GM18907 (cell line): ENCODE data around the gene C2CD2L.
"Not testable (repeated sequence)": the region's sequence is repeated elsewhere in the genome, so short reads cannot be mapped to it uniquely, and the experiment has no call there.

Experiments used
- ATAC-seq: cut with Tn5 transposase; IDR thresholded peaks from one replicate; pipeline ENCODE4 v1.9.1; 2021; ENCODE audit warnings: mild to moderate bottlenecking, moderate library complexity; ENCODE audit not compliant: unreplicated experiment

C2CD2L gene

DNA sequence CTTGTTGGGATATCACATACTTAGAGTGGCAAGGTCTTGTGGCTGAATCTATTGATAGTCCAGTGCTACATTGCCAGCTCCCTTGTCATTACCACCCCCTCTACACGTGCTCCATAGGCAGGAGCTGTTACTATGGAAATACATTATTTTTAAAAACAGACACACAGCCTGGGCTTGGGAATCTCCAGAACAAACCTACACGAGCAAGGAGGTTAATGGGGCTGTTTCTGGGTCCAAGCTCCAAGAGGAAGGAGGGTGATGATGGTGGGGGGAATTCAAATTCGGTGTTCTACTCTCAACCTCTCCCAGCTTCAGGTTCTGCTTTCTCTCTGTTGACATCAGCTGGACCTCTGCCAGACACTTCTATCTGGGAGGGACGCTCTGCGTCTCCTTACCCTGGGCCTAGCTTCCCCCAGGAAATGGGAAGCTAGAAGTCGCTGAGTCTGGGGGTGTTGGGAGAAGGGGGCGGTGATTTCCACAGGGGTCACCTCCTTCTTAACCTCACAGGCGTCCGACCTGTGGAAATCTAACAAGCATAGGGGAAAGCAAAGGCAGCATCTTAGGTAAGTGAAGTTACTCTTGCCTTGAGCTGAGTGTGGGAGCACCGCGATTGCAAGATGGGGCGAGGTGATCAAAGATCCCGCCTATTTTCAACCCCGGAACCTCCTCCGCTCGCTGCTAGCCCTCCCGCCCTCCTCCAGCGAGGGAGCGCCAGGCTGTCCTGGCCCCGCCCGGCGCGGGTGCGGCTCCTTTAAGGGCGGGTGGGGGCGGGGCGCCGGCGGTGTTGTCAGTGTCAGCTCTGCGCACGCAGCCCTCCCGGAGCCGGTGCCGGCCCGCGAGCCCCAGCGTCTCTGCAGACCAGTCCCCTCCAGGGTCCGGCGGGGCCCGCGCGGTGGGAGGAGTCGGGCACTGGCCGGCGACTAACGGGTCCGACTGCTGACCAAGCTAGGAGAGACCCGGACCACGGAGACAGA is at the start of gene C2CD2L:
Gene C2CD2L, plus strand, starts transcription at position 781 of the 974 bp plus-strand sequence. CDS start 398 bp downstream, outside the sequence.
- peak; percentile 70 for ATAC-seq

DNA sequence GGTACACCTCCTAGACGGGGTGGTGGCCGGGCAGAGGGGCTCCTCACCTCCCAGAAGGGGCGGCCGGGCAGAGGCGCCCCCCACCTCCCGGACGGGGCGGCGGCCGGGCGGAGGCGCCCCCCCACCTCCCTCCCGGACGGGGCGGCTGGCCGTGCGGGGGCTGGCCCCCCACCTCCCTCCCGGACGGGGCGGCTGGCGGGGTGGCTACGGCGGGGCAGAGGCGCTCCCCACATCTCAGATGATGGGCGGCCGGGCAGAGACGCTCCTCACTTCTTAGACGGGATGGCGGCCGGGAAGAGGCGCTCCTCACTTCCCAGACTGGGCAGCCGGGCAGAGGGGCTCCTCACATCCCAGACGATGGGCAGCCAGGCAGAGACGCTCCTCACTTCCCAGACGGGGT is 48.0 kb upstream of the C2CD2L start:
- ATAC-seq, result not testable (repeated sequence)

DNA sequence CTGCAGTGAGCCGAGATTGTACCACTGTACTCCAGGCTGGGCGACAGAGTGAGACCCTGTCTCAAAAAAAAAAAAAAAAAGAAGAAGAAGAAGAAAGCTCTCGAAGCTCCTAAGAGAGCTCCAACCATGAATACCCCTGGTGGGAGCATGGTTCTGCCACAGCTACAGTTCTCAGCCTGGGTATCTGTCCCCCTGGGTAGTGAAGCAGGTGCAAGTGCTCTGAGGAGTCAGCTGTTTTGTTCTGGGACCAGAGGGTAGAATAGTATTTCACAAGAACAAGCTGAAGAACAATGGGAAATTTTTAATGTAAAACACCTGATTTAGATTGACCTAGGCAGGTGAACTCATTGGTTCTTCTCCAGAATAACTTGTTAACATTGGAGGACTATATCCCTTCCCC is 45.9 kb upstream of the C2CD2L start:
- no peak for ATAC-seq

DNA sequence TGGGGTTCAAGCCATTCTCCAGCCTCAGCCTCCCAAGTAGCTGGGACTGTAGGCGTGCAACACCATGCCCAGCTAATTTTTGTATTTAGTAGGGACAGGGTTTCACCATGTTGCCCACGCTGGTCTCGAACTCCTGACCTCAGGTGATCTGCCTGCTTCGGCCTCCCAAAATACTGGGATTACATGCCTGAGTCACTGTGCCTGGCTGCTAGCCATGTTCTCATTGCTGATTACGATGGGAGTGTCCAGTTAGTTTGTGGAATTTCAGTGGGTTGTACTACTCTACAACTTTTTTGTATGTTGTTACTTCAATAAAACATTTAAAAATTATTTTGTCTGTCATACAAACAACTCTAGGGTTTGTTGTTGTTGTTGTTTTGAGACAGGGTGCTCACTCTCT is 44.4 kb upstream of the C2CD2L start:
- no peak for ATAC-seq

DNA sequence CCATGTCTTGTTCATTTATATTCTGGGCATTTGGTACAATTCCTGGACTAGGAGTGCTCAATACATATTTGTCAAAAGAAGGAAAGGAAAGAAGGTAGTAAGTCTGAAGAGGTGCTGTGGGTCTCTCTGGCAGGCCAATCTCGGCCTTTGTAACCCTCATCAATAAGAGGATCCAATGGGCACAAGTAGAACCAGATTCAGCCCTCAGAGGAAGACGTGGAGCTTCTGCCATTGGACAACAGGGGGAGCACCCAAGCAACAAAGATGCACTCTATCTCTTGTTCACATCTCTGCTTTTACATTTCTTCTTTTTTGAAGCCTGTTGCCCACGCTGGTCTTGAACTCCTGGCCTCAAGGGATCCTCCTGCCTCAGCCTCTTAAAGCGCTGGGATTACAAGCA is 41.8 kb upstream of the C2CD2L start:
- no peak for ATAC-seq

DNA sequence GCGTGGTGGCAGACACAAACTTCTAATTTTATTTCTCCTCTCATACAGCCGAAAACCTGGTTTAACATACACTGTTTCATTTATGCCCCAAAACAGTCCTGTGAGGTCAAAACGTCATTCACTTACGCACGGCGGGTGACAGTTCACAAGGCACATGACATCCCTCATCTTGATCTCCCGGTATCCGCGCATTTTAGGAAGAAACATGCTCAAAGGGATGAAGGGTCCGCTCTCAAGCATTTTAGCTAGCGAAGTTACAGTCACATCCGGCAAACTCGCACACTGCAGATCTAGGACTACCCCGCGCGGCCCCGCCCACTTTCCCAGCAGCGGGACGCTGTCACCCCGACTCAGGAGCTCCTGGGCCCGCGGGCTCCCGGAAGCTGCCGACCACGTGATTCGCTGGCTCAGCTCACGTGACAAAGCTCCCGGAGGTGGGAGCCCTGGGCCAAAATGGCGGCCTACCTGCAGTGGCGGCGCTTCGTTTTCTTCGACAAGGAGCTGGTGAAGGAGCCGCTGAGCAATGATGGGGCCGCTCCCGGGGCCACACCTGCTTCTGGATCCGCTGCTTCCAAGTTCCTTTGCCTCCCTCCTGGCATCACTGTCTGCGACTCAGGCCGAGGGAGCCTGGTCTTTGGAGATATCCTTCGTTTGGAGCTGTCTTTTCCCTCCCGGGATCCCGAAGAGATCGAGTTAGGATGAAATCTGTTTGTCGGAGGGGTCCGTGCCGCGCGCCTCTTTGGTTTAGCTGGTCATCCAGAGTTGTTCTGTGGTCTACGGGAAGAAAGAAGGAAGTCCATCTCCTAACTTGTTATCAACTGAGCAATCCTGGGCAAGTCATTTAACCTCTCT is 39.5 kb upstream of the C2CD2L start, which contains the start of gene VPS11:
Gene VPS11, plus strand, starts transcription at position 448 of the 852 bp plus-strand sequence. Its CDS starts 6 bp downstream, at position 454.
- peak; percentile 91 for ATAC-seq

DNA sequence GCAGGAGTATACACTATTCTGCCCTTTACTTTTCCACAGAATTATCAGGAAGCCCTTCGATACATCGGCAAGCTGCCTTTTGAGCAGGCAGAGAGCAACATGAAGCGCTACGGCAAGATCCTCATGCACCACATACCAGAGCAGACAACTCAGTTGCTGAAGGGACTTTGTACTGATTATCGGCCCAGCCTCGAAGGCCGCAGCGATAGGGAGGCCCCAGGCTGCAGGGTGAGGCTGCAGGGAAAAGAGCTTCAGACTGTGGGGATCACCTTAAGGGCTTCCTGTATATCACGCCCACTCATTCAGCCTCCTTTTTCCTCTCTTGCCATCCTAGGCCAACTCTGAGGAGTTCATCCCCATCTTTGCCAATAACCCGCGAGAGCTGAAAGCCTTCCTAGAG is 29.3 kb upstream of the C2CD2L start:
- ATAC-seq, result no peak

DNA sequence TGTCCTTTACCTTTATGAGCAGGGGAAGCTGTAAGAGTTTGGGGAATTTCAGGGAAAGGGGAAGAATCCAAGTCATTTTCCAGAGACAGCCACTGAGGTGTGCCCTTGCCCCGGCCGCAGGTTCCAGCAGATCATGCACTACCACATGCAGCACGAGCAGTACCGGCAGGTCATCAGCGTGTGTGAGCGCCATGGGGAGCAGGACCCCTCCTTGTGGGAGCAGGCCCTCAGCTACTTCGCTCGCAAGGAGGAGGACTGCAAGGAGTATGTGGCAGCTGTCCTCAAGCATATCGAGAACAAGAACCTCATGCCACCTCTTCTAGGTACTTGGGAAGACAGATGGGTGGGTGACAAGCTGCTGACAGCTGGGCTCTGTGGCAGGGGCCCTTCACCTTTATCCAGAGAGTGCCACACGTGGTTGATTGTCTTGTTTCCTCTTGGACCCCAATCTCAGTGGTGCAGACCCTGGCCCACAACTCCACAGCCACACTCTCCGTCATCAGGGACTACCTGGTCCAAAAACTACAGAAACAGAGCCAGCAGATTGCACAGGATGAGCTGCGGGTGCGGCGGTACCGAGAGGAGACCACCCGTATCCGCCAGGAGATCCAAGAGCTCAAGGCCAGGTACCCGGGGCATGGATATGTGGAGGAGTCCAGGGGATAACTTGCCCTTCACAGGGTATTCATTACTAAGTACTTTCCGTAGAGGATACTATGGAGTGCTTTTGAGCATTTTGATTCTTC is 28.3 kb upstream of the C2CD2L start:
- ATAC-seq, result no peak

DNA sequence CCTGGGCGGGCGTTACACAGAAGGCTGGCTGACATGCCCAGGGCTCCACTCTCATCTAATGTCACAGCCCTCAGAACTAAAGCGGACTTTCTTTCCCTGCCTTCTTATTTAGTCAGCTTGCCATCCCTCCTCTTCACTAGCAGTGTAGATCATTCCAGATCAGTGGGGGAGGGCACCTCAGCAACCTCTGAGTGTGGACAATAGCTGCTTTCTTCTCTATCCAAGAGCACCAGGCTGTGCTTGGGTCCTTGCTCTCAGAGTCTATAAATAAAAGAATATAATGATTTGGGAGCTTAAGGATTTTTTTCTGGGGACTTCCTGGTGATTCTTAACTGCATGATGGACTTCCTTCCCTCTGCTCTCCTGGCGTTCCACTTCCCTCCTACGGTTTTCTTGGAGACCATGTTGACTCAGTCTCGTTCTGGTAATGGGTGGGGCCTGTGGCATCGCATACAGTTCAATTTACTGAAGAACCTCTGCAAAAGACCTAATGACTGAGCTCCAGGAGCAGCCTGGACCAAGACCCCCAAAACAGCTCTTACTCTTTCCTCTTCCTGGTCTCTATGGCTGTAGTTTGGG is 25.4 kb upstream of the C2CD2L start:
- no peak for ATAC-seq

DNA sequence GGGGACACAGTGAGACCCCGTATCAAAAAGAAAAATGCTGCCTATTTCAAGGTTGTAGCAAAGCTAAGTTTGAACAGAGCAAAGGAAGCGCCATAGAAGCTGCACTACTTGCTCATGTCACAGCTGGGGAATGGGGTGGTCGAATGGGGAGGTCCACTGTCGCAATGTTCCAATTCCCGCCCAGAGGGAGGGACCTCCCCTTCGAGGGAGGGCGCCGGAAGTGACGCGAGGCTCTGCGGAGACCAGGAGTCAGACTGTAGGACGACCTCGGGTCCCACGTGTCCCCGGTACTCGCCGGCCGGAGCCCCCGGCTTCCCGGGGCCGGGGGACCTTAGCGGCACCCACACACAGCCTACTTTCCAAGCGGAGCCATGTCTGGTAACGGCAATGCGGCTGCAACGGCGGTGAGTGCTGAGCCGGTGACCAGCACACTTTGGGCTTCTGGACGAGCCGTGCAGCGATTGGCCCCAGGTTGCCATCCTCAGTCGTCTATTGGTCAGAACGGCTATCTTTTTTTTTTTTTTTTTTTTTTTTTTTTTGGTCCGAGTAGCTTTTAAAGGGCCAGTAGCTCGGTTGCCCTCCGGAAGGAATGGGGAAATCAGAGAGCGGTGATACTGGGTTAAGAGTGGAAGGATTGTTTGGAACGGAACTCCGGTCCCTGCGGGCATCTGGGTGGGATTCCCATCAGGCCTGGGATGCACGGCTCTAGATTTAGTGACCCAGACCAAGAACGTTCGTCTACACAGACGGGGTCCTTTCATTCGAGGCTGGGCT is 22.3 kb upstream of the C2CD2L start, which contains the start of gene HMBS:
Gene HMBS, plus strand, starts transcription at position 219 of the 774 bp plus-strand sequence. Its CDS starts 153 bp downstream, at position 372.
- ATAC-seq, result peak; percentile 87

DNA sequence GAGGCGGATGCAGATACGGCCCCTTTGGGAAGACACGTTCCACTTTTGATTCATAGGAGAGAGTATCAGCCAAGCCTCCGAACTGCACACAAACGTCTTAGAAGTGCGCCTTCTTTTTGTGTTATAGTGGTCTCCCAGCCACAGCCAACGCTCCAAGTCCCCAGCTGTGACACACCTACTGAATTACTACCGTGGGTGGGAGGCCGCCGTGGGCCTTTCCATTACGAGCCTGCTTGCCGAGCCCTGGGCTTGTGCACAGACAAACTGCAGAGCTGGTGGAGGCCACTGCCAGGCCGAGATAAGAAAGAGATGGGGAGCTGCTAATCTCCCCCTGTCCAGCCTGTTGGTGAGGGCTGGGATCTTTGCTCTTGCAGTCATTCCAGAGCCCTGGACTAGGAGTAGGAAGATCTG is 21.7 kb upstream of the C2CD2L start:
- peak; percentile 10 for ATAC-seq

DNA sequence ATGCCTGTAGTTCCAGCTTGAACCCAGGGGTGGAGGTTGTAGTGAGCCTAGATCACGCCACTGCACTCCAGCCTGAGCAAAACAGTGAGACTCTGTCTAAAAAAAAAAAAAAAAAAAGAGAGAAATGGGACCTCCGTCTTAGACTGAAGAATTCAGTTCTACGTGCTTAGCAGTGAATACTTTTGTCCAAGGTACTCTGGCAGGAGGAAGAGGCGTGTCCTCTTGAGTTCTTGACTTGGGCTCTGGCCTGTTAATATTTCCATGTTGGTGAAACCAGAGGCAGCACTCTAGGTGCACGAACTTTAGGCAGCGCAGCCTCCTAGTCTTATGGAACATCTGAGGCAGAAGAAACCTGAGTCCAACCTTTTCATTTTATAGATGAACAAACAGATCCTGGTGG is 20.0 kb upstream of the C2CD2L start:
- no peak for ATAC-seq

DNA sequence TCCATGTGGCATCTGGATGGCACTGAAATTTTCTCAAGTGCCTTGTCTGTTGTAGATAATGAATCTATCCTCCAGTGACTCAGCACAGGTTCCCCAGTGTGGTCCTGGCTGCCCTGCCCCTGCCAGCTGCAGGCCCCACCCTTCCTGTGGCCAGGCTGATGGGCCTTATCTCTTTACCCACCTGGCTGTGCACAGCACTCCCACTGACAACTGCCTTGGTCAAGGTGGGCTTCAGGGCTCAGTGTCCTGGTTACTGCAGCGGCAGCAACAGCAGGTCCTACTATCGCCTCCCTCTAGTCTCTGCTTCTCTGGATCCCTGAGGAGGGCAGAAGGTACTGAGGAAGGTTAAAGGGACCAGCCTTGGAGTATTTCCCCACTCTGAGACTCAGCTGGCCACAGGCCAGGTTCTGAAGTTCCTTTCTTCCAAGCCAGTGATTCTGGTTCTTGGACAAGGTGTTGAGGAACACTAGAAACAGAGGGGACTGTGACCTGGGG is 19.4 kb upstream of the C2CD2L start:
- no peak for ATAC-seq

DNA sequence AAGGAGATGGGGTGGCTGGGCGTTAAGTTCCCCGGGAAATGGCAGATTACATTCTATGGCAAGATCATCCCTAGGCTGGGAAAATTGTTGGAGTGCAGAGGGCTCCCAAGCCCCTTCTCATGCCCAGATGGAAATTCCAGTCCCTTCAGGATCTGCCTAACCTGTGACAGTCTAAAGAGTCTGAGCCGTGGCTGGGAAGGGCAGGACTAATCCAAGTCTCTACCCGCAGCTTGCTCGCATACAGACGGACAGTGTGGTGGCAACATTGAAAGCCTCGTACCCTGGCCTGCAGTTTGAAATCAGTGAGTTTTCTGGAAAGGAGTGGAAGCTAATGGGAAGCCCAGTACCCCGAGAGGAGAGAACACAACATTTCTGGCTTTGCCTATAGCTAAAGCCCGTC is 18.7 kb upstream of the C2CD2L start:
- ATAC-seq, result no peak

DNA sequence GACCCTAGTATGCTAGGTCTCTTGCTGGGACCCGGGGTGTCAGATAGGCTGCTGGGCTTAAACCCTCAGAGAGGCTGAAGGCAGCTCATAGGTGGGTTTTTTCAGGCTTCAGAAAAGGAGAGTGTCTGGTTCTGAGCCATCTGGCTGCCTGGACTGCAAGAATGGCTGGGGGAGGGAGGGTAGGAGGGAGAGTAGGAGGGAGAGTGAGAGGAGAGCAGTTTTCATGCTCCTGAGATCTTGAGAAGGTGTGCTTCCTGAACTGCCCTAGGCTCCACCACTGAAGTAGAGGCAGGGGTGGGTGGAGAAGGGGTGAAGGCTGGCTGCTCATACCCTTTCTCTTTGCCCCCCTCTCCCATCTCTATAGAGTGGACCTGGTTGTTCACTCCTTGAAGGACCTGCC is 17.8 kb upstream of the C2CD2L start:
- no peak for ATAC-seq

DNA sequence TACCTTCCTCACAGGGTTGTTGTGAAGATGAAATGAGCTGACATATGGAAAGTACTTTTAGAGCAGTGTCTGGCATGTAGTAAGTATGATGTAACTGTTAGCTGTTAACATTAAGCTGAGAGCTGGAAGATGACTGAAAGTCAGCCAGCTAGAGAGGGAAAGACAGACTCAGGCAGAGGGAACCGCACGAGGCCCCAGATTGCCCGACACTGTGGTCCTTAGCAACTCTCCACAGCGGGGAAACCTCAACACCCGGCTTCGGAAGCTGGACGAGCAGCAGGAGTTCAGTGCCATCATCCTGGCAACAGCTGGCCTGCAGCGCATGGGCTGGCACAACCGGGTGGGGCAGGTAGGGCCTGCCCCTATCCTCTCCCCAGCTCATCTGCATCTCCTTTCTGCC is 16.0 kb upstream of the C2CD2L start:
- ATAC-seq, result no peak

DNA sequence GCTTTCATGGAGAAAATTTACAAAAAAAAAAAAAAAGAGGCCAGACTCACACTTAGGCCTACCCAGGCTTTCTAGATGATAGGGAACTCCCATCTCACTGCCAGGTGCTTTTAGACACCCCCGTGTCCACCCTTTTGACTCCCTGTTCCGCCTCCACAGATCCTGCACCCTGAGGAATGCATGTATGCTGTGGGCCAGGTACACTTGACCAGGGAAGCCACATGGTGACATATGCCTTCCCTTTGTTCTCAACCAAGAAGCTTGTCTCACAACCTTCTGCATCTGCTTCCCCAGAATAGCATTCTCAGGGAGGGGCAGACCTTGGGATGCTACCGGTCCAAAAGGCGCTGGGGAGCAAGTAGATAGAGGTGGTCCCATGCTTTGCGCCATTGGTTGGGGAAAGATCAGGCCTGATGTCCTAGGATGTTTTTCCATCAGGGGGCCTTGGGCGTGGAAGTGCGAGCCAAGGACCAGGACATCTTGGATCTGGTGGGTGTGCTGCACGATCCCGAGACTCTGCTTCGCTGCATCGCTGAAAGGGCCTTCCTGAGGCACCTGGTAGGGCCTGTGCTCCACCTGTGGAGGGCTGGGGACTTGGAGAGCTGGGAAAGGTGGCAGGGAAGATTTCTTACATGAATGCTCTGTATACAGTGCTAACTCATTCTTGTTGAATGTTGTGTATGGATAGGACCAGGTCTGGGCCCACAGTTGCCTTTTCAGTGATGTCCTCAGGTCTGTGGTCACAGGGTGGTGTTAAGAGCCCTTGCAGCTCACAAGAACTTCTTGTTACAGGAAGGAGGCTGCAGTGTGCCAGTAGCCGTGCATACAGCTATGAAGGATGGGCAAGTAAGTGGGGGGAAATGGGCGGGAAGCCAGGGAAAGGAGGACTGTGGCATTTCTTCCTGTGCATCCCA is 14.9 kb upstream of the C2CD2L start:
- ATAC-seq, result no peak
